HG02885 (cell line): ENCODE results near the gene BAD.

Source experiments
- ATAC-seq: cut with Tn5 transposase; IDR thresholded peaks from one replicate; pipeline ENCODE4 v1.9.1; 2021; ENCODE audit warnings: mild to moderate bottlenecking; ENCODE audit not compliant: unreplicated experiment, poor library complexity

The BAD gene

GRCh38 chr11:64281957-64282770, 2.3 kb downstream of the BAD start:
- no peak for ATAC-seq

- no peak for ATAC-seq
Measured at GRCh38 chr11:64278576-64279190, 5.8 kb downstream of the BAD start.

- no peak for ATAC-seq
Measured at GRCh38 chr11:64276653-64277431, 7.6 kb downstream of the BAD start.

DNA sequence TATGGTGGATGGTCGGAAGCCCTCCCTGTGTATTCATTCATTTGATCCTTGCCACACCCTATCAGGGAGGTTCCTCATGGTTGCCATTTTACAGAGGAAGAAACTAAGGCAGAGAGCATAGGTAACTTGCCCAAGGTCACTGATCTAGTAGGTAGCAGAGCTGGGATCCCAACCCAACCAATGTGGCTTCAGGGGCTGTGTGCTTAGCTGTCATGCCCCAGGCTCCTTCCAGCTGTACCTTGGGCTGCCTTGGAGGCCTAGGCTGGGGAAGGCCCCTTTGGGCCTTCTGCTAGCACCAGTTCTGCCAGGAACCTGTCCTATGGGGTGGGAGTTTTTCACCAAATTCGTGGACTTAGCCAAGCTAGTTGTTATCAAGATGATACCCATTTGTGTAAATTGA, 8.6 kb downstream of the BAD start:
- no peak for ATAC-seq

GRCh38 chr11:64275031-64275800, 9.2 kb downstream of the BAD start:
- ATAC-seq: no peak

DNA sequence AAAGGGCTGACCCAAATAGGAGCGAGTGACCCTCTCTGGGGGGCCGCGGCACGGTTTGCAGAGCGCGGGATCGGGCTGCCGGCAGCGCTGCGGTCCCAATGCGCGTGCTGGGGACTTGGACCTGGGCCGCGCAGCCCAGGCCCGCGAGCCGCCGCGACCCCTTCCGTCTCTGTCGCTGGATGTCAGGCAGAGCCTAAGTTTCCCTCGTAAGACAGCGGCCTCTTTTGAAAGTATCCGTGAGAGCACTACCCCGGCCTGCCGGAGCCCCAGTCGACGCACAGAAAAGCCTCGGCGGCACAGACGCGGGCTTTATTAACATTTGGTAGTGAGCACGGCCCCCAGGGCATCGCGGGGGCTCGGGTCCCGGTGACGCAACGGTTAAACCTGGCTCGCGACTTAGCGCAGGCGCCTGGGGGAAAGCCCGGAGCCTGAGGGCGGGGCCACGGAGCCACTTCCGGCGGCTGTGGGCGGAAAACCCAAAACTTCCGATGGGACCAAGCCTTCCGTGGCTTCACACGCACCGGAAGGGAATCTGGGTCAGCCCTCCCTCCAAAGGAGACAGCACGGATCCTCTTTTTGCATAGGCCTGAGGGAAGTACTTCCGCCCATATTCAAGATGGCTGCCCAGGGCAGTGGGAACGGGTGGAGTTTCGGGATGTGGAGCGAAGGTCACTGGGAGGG, 14.8 kb downstream of the BAD start:
- ATAC-seq: peak; percentile 77

DNA sequence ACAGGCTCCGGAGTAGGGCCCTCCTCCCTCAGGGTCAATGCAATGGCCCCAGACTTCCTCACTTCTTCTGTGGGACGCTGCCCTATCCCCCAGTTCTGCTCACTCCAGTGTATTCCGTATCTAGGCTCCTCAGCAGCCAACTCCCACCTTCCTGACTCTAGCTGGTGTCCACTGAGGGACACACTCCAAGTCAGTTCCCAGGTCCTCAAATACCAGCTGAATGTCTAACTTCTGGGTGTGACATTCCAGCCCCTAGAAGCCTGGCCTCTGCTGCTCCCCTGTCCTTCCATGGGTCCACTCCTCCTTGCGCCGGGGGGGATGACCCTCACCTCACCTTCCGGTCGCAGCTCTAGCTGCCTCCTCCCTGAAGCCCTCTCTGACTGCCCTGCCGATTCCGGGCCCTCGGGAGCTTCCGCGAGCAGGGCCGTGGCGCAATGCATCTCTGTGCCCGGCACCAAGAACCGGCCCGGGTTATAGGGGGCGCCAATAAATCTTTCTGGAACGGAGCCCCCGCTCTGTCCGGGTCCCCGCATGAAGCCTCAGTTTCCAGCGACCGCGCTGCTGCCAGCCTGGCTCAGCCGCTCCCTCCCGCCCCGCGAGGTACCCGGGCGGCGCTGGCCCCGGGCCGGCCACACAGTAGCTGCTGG, 15.4 kb downstream of the BAD start:
- ATAC-seq: peak; percentile 12

- ATAC-seq: no peak
Measured at GRCh38 chr11:64268025-64268892, 16.2 kb downstream of the BAD start.

DNA sequence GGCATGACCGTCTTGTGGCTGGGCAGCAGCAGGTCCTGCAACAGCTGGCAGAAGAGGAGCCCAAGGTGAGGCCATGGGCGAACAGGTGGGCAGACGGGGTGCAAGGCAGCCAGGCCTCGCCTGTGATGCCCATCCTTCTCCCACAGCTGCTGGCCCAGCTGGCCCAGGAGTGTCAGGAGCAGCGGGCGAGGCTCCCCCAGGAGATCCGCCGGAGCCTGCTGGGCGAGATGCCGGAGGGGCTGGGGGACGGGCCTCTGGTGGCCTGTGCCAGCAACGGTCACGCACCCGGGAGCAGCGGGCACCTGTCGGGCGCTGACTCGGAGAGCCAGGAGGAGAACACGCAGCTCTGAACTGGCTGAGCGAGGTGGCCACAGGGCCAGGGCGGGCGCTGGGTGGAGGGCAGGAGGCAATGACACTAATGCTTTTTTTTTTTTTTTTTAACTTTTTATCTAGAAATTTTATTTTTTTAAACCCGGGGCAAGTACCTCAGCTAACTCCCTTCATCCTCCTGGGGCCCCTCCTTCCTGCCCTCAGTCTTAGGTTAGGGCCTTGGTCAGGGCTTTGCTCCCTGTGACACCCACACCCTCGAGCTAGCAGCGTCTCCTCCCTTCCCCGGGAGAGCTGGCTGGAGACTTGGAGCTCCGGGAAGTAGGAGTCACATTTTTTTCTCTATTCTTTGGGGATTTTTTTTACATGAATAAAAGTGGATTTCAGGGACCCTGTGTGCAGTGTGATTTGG, 17.1 kb downstream of the BAD start:
- no peak for ATAC-seq

DNA sequence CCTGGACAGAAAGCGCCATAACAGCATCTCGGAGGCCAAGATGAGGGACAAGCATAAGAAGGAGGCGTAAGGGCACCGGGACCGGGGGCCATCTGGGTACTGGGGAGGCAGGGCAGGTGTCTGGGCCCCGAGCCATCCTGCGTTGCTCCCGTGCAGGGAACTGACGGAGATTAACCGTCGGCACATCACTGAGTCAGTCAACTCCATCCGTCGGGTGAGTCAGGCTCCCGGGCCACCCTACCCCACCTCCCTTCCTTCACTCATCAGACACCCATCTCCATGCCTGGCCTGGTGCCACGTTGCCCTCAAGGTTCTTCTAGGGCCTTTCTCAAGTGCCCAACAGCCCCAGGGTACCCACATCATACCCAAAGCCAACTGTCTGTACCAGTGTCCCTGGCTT, 18.1 kb downstream of the BAD start:
- no peak for ATAC-seq

- ATAC-seq: no peak
Measured at GRCh38 chr11:64265176-64266160, 19.0 kb downstream of the BAD start.

DNA sequence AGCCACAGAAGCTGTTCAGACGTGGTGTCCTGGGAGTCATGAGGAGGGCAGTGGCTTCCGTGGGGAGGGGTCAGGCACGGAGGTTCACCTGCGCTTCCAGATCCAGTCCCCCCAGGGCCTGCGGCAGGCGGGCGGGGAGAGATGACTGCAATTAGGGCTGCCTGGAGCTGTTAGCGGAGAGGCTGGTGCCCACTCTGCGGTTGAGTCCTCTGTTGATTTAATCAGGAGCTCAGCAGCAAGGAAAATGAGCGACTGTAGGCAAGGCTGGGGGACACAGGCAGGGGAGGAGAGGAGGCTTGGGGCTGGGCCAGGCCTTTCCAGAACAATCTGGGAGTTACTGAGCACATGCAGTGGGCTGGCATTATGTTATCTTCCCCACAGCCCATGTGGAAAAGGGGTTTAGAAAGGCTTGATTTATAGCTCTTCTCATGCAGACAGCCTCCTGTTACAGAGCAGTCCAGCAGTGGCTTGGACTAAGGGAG, 20.1 kb downstream of the BAD start:
- no peak for ATAC-seq

DNA sequence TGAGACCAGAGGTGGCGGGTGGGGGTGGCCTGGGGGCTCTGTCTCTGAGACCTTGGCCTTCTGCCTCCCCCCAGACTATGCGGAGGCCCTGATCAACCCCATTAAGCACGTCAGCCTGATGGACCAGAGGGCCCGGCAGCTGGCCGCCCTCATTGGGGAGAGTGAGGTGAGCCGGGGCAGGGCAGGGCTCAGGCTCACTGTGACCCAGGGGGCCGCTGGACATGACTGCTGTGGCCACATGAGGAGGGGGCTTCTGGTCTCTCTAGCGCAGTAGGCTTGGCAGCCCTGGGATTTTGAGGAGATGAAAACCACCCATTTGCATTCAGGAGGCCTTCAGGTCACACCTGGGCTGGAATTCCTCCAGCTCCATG, 20.5 kb downstream of the BAD start:
- no peak for ATAC-seq

DNA sequence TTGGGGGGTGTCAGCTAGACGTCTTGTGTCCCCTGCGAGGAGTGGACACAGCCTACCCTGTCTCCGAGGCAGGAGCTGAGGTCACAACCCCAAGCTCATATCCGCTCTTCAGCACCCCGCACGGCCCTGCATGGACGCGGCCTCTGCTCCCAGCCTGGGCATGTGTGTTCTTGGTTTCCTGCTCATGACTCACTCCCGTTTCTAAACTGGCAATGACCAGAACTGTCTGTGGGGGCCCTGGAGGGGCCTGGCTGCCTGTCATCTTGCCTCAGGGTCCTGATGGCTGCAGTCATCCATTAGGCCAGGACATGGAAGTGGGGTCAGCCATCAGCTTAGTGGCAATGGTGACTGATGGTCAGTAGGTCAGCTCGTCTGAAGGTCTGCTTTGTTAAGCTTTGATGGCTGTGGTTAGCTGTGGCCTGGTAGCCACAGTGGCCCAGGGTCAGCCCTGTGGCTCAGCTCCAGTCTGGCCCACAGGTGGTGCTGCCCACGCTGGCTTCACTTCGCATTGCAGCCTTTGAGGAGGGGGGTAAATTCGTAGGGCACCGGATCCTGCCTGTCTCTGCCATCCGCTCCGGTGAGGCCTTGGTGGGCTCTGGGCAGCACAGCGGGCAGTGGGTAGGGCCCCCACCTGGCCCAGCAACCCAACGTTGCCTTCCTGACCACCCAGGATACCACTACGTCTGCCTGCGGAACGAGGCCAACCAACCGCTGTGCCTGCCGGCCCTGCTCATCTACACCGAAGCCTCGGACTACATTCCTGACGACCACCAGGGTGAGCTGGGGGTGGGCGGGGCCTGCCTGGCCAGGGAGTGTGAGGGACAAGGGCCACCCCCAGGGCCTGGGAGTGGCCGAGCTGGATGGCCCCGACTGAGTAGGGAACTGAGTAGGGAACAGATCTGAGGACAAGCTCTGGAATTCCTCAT, 21.2 kb downstream of the BAD start:
- no peak for ATAC-seq

GRCh38 chr11:64262271-64263002, 22.0 kb downstream of the BAD start:
- no peak for ATAC-seq
